NB4 (cell line): Measurements from ENCODE around the gene KCNJ11.

Experiments
- CTCF ChIP-seq: IDR thresholded peaks from one replicate; pipeline ENCODE4 v1.5.1; 2012; ENCODE audit warnings: low read depth, low read length
- MYC ChIP-seq: IDR thresholded peaks from 2 replicates; pipeline ENCODE4 v1.6.1; 2011; ENCODE audit warnings: low read depth, low read length
- POLR2A ChIP-seq: IDR thresholded peaks from 2 replicates; pipeline ENCODE4 v1.6.1; 2011; ENCODE audit warnings: mild to moderate bottlenecking; ENCODE audit not compliant: insufficient read length; ENCODE audit errors: extremely low read depth

GRCh38 chr11:17382046-17382728 lies 6.3 kb downstream of the KCNJ11 start:
- TF ChIP-seq CTCF = no peak
- no peak for TF ChIP-seq POLR2A
- TF ChIP-seq MYC = no peak
